ENCODE measurements around the gene DHH. TPM values are rescaled to one million over a fixed set of nuclear protein-coding genes. Genes with fewer than 3 reads are reported as not detected.
A peak's percentile ranks its signal among the peaks of the same experiment; 100 is the strongest.

Gene DHH
- total and polyA plus RNA-seq, 9 of the 15 experiments (the other 6 are each of a cell fraction or from before 2014, with no cell fraction given): 0.07 to 2.6 (median 0.54) TPM

- POLR2A ChIA-PET: interaction anchor here (0.6 to 6.4 kb wide), 13 partner anchors 10 to 523 kb away, joined by 3 to 40 read pairs (median 5); partner anchors contain the start of genes RHEBL1, TUBA1B and TUBA1C
- TF ChIP-seq, protein P1, sequence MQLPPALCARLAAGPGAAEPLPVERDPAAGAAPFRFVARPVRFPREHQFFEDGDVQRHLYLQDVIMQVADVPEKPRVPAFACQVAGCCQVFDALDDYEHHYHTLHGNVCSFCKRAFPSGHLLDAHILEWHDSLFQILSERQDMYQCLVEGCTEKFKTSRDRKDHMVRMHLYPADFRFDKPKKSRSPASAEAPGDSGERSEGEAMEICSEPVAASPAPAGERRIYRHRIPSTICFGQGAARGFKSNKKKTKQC (CRISPR knock-in tag; IDR thresholded peaks at IDR 0.05): no peak
- no peak for TF ChIP-seq ETS2 (tag; IDR thresholded peaks at IDR 0.05; ENCODE audit: borderline replicate concordance, poor library complexity, severe bottlenecking)
- TF ChIP-seq HMBOX1 (IDR thresholded peaks at IDR 0.05): no peak
- no peak for TF ChIP-seq NR2C2 (CRISPR knock-in tag; IDR thresholded peaks at IDR 0.05)
- no peak for TF ChIP-seq NR2C2 (tag; IDR thresholded peaks at IDR 0.05)
- peak; percentile 25; the same call in 1 of the 2 replicates for TF ChIP-seq ELF1 (tag; IDR thresholded peaks at IDR 0.05)
- no peak for TF ChIP-seq GABPA (tag; conservative IDR thresholded peaks at IDR 0.05; ENCODE audit: low read depth)
- TF ChIP-seq YY1 (IDR thresholded peaks at IDR 0.05; ENCODE audit: borderline replicate concordance in 1 of 3, control insufficient read depth in 1 of 3, extremely low read depth in 1 of 3, insufficient read depth in 3 of 3, insufficient read length in 1 of 3, insufficient replicate concordance in 2 of 3, low read depth in 1 of 3, low read length in 2 of 3): peak in 1 of 3 experiments; percentile 3
- TF ChIP-seq ZBTB40 (IDR thresholded peaks at IDR 0.05): no peak
- TF ChIP-seq ZBTB40 (CRISPR knock-in tag; IDR thresholded peaks at IDR 0.05): no peak
- TF ChIP-seq RCOR1 (IDR thresholded peaks at IDR 0.05; ENCODE audit: borderline replicate concordance in 1 of 2, low read depth in 2 of 2, low read length in 2 of 2): no peak
Measured at GRCh38 chr12:49057888-49058287, 36.7 kb downstream of the DHH start.

More at GRCh38 chr12:49057888-49058287, 36.7 kb downstream of the DHH start:
- H3K4me1 ChIP-seq (replicated peaks in 1 of 2; ENCODE audit: control insufficient read depth in 2 of 2, insufficient read depth in 2 of 2, low read length in 2 of 2): peaks cover 12 to 24% of the 10 kb centered on the region in 2 experiments; a peak in 4 of 5 replicates
- peaks cover 87% of the 10 kb centered on the region for H3K79me2 ChIP-seq (ENCODE audit: control insufficient read depth, insufficient read depth, low read length)
- BruUV-seq (replicated peaks): no TSS peak
- H3K9me3 ChIP-seq (replicated peaks; ENCODE audit: control insufficient read depth, insufficient read depth, low read depth, low read length): no peaks in the 10 kb centered on the region
- DNase-seq (ENCODE audit: extremely low read depth in 1 of 4, low spot score in 3 of 4) (peak in 1 of 4 experiments; percentile 30), ATAC-seq (no peak), FAIRE-seq (peak; percentile 65)
- in situ Hi-C loops (cut with MboI) (no loop called here), intact Hi-C loops (cut with micrococcal nuclease) (no loop called here)
- H3K9ac ChIP-seq (ENCODE audit: insufficient read depth in 1 of 2, low read depth in 2 of 2, low read length in 2 of 2): peak overlapping the region; percentile 96 to 98
- peak overlapping the region; percentile 94 for H3K4me2 ChIP-seq (ENCODE audit: insufficient read depth, low read length)
- H3K4me3 ChIP-seq: peak overlapping the region; percentile 94
- peaks cover 41% of the 10 kb centered on the region for H3K36me3 ChIP-seq (ENCODE audit: control insufficient read depth, insufficient read depth, low read length)
- H2AFZ ChIP-seq (ENCODE audit: low read depth, low read length): no peak overlapping the region
- H4K20me1 ChIP-seq (replicated peaks; ENCODE audit: control insufficient read depth, insufficient read depth, low read length): peaks cover 51% of the 10 kb centered on the region
- CTCF ChIA-PET (ENCODE audit: low intra/inter-chr PET ratio): no interaction called here
- no peaks in the 10 kb centered on the region for H3K27me3 ChIP-seq (ENCODE audit: control insufficient read depth in 2 of 2, insufficient read depth in 2 of 2, low read length in 2 of 2)
- 2% methylated on average over 4 of the region's 4 CpGs for WGBS (ENCODE audit: insufficient coverage, low coverage, missing lambda C conversion rate)
- peaks cover 4% of the 10 kb centered on the region for H3K9me1 ChIP-seq (ENCODE audit: control insufficient read depth, insufficient read depth, low read length)
- H3K27ac ChIP-seq (ENCODE audit: extremely low read depth, low read depth, low read length): peak overlapping the region; percentile 65; the same call in 1 of the 3 replicates
